ENCODE measurements around the gene WDPCP. TPM values are rescaled to one million over a fixed set of nuclear protein-coding genes. Genes with fewer than 3 reads are reported as not detected.

WDPCP gene
- total RNA-seq, 4 donors from 2014 or later = 7.2 to 47.3 (median 13.0) TPM

DNA sequence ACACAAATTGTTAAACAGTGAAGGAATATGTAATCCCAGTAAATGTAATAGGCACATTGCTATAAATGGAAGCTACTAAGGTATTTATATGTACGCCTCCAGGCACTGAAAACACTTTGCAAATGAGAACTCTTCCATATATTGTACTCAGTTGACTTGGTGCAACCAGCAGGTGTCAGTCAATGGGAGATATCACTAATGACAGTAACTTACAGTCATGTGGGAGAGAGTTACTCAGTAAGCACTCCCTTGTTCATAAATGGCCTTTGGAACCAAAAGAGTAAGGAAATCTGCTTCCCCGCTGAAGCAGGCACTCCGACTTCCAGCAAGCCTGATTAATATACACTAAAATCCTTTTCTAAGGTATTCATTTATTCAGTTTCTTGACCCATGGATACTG is 6.4 kb upstream of the WDPCP start:
- Histone ChIP-seq H3K27me3 (no peaks in the 10 kb centered on the region), H3K36me3 (peaks cover 0 to 22% of the 10 kb centered on the region in 2 donors), H3K4me3 (no peak overlapping the region), H3K4me1 (peaks cover 61 to 67% of the 10 kb centered on the region in 2 donors), H3K9me3 (no peaks in the 10 kb centered on the region), H3K27ac (peak overlapping the region; percentile 86 to 92 (median 90))
- TF ChIP-seq POLR2A (IDR thresholded peaks at IDR 0.05) = no peak
- TF ChIP-seq, protein P1, sequence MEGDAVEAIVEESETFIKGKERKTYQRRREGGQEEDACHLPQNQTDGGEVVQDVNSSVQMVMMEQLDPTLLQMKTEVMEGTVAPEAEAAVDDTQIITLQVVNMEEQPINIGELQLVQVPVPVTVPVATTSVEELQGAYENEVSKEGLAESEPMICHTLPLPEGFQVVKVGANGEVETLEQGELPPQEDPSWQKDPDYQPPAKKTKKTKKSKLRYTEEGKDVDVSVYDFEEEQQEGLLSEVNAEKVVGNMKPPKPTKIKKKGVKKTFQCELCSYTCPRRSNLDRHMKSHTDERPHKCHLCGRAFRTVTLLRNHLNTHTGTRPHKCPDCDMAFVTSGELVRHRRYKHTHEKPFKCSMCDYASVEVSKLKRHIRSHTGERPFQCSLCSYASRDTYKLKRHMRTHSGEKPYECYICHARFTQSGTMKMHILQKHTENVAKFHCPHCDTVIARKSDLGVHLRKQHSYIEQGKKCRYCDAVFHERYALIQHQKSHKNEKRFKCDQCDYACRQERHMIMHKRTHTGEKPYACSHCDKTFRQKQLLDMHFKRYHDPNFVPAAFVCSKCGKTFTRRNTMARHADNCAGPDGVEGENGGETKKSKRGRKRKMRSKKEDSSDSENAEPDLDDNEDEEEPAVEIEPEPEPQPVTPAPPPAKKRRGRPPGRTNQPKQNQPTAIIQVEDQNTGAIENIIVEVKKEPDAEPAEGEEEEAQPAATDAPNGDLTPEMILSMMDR (IDR thresholded peaks at IDR 0.05 in 4 of 5, conservative IDR thresholded peaks at IDR 0.05 in 1 of 5) = no peak
- intact Hi-C loops (cut with DNase I; ENCODE audit: low total_unique reads) (loop anchor here (1.0 to 10.0 kb wide), 3 partner anchors 295 to 1158 kb away; partner anchors contain the start of gene VPS54), in situ Hi-C loops (cut with MboI; ENCODE audit: low sequenced_read_pairs in 4 of 4) (loop anchor here in 1 of 4 donors (25.0 kb wide), 1 partner anchor 293 kb away; no protein-coding TSS in a partner anchor)
- ATAC-seq = no peak
- DNase-seq = no peak

DNA sequence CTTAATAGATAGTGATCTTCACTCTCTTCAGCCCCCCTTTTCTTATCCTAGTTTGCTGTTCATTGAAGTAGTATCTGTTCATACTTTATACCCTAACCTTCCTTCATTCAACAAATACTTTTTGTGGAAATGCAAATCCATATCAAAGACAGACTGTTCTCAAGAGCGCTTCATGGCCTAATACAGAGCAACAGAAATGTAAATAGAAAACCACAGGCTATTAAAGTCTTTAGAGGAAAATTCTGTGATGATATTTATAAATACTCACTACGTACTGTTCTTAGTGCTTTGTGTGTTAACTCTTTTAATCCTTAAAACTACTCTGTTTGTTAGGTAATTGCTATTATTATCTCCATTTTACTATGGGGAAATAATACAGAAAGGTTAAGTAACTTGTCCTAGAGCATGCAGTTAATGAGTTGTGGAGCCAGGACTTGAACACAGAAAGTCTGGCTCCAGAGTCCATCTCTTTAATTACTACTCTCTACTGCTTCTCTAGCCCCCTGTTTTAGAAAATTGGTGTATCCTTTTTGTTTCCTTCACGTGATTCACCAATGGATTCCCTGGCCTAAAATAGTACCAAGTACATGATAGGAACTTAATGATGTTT is 3.4 kb upstream of the WDPCP start:
- intact Hi-C loops (cut with DNase I; ENCODE audit: low total_unique reads) = loop anchor here (2.0 to 10.0 kb wide), 3 partner anchors 297 to 1161 kb away; partner anchors contain the start of gene VPS54
- peak overlapping the region; percentile 86 to 92 (median 90) for H3K27ac ChIP-seq

DNA sequence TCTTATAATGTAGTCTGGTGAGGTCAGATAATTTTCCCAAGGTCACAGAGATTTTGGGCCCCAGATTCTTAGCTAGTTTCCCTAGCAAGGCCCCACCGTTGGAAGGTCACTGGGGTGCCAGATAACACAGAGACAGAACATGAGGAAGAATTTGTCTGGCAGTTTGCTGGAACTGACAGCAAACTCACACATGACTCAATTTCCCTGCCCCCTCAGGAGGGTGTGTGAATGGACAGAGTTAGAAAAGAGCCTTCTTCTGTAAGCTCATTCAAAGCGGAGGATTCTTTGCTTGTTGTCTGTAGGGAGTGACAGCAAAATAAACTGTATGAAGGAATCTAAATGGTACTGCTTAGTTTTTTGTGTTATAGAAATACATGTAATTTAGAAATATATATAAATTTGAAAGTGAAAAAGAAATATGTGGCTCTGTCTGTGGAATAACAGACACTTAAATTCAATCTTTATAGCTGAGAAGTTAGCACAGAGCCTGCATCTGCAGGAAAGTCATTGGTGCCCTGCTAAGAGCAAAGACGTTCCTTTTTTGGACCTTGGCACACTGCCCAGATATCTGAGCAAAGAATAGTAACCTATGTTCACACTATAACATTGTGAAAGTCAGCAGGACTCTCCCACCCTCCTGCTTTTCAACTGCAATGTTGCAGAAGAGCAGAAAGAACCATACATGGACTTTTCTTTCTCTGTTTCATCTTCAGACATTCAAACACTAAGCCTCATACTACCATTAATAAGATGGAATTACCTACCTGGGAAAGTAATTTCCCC is 2.5 kb upstream of the WDPCP start:
- in situ Hi-C loops (cut with MboI; ENCODE audit: low sequenced_read_pairs in 4 of 4) = loop anchor here in 1 of 4 donors (25.0 kb wide), 1 partner anchor 296 kb away; no protein-coding TSS in a partner anchor
- intact Hi-C loops (cut with DNase I; ENCODE audit: low total_unique reads) = loop anchor here (2.0 to 10.0 kb wide), 3 partner anchors 298 to 1161 kb away; partner anchors contain the start of gene VPS54
- TF ChIP-seq, protein P1 (IDR thresholded peaks at IDR 0.05 in 4 of 5, conservative IDR thresholded peaks at IDR 0.05 in 1 of 5) = no peak
- no peak for TF ChIP-seq POLR2A (IDR thresholded peaks at IDR 0.05)

More for the DNA sequence above, 3.4 kb upstream of the WDPCP start:
- no peak for TF ChIP-seq POLR2A (IDR thresholded peaks at IDR 0.05)
- TF ChIP-seq, protein P1 (IDR thresholded peaks at IDR 0.05 in 4 of 5, conservative IDR thresholded peaks at IDR 0.05 in 1 of 5) = no peak
- Histone ChIP-seq H3K4me3 (peak overlapping the region in 1 of 4 donors; percentile 63), H3K36me3 (peaks cover 0 to 12% of the 10 kb centered on the region in 2 donors), H3K9me3 (no peaks in the 10 kb centered on the region), H3K4me1 (peaks cover 75 to 78% of the 10 kb centered on the region in 2 donors), H3K27me3 (no peaks in the 10 kb centered on the region)
- DNase-seq (no peak), ATAC-seq (peak; percentile 7 to 12)
- in situ Hi-C loops (cut with MboI; ENCODE audit: low sequenced_read_pairs in 4 of 4) = loop anchor here in 1 of 4 donors (25.0 kb wide), 1 partner anchor 296 kb away; no protein-coding TSS in a partner anchor

DNA sequence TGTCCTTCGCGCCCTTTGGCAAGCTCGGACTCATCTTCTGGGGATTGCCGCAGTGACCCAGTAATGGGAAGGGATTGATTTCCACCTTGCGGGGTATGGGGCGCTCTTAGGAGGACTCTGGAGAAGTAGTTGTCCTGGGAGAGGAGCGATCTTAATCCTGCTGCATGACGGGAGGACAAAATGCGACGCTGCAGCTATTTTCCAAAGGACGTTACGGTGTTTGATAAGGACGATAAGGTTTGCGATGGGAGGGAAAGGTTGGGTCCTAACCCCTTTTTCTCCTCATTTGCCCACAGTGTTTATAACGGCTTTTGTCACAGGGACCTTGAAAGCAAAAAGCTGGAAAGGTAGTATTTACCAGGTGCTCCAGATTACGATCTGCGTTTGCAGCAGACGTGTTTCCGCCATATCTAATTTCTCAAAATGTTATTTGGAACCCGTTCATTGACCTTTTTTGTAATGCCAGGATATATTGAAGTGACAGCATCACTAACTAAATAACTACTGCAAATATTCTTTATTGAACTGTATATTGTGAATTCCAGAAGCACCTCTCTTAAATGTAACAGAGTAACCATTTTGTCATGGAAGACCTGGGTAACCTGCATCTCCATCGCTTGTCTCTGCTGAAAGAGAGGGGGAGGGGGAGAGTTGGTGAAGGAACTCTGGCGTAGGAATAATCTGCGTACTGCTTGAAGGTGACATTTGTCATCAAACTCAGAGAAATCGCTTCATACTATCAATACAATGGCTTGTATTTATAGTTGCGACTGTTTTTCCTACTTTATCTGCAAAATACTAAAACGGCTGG is 1.1 kb upstream of the WDPCP start:
- Histone ChIP-seq H3K4me3 (peak overlapping the region; percentile 63 to 93 (median 76)), H3K36me3 (no peaks in the 10 kb centered on the region), H3K9me3 (no peaks in the 10 kb centered on the region), H3K27me3 (no peaks in the 10 kb centered on the region), H3K4me1 (peaks cover 61 to 62% of the 10 kb centered on the region in 2 donors), H3K27ac (peak overlapping the region; percentile 86 to 92 (median 90))
- in situ Hi-C loops (cut with MboI; ENCODE audit: low sequenced_read_pairs in 4 of 4) = loop anchor here in 1 of 4 donors (25.0 kb wide), 1 partner anchor 298 kb away; no protein-coding TSS in a partner anchor
- ATAC-seq = peak; percentile 13 to 34
- intact Hi-C loops (cut with DNase I; ENCODE audit: low total_unique reads) = loop anchor here (2.0 to 10.0 kb wide), 2 partner anchors 253 to 1825 kb away; no protein-coding TSS in a partner anchor
- DNase-seq = no peak
- TF ChIP-seq, protein P1 (IDR thresholded peaks at IDR 0.05 in 4 of 5, conservative IDR thresholded peaks at IDR 0.05 in 1 of 5) = no peak
- no peak for TF ChIP-seq POLR2A (IDR thresholded peaks at IDR 0.05)

More for the DNA sequence above, 2.5 kb upstream of the WDPCP start:
- ATAC-seq (peak; percentile 34 to 50), DNase-seq (peak; percentile 64 to 72)
- H3K27me3 ChIP-seq = no peaks in the 10 kb centered on the region
- H3K9me3 ChIP-seq = no peaks in the 10 kb centered on the region
- peaks cover 0 to 5% of the 10 kb centered on the region in 2 donors for H3K36me3 ChIP-seq
- peak overlapping the region in 3 of 4 donors; percentile 63 to 93 (median 70) for H3K4me3 ChIP-seq
- H3K27ac ChIP-seq = peak overlapping the region; percentile 86 to 92 (median 90)
- peaks cover 74 to 76% of the 10 kb centered on the region in 2 donors for H3K4me1 ChIP-seq

Measured in gastrocnemius medialis (tissue), 4 donors.